GM21381 (cell line): ENCODE measurements around the gene CENPP.

ENCODE experiments used
- ATAC-seq: cut with Tn5 transposase; IDR thresholded peaks from one replicate; pipeline ENCODE4 v1.9.1; 2021; ENCODE audit warnings: mild to moderate bottlenecking, moderate library complexity; ENCODE audit not compliant: unreplicated experiment

The CENPP gene

DNA sequence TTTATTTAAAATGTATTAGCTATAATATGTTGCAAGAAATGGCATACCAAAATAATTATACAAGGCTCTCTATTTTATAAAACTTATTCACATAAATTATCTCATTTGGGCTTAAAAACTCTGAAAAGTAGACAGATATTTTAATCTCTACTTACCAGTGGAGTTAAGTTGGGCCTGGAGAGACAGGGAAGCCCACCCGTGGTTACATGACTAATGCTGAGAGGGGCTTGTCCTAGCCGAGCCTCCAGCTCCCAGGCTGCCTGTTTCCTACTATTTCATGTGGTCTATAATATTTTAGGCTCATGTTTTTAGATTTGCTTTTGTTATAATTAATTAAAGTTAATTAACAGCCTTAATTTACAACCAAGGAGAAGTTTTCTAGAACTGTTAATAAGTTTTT, 177.4 kb downstream of the CENPP start:
- no peak for ATAC-seq

DNA sequence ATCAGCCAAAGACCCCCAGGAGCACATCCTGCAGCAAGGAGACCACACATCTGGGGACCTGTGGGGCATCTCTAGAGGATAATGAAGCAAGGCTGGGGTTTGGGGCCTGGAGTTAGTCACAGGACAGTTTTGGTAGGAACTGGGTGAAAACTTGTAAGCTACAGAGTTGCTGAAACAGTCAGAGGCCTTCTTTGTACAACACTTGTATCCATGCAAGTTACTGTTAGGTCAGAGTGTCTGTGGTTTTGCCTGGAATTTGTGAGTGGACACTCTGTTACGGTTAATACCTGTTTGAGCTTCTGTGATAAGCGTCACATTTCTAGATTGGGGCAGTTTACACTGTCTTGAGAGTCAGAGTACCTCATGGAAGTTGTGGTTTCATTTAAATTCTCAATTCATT, 179.1 kb downstream of the CENPP start:
- ATAC-seq: no peak

DNA sequence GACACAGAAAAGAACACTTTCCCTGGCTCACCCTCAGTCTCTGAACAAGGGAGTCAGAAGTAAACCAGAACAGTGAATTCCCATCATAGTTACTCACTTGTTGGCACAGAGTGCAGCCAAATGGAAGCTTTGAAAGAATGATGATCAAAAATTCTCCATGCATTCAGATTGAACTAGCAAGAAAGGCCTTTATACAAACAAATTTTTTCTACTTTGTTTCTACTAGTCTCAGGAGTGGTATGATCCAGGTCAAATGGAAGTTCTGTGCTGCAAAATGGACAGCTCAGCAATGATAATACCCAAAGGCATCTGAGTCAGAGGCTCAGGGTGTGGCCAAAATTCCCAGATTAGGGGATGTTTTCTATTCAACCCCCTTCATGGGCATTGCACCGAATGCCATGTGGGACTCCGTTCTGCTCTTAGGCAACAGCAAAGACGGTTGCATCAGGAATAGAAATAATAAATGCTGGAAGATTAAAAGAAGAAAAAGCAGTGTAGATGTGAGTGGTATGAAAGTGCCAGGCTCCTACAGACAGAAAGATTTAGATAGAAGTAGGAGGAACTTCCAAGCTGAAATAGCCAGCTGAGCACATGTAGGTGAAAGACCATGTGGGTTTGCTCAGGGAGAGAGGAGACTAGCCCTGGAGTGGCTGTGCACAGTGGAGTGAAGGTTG, 180.6 kb downstream of the CENPP start:
- no peak for ATAC-seq

DNA sequence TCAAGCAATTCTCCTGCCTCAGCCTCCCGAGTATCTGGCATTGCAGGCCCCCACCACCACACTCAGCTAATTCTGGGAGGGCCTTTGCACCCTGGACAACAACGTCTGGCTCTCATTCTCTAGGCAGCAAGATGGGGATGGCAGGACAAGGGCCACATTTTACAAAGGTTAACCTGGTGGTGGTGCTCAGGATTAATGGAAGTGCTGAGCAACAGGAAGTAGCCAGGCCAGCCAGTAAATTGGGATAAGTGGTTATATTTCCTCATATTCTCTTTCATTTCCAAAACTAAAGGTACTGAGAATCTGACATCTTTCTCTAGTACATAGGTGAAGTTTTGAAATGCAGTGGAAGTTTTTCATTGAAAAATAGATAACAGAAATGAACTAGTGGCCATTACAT, 181.3 kb downstream of the CENPP start:
- ATAC-seq: no peak

DNA sequence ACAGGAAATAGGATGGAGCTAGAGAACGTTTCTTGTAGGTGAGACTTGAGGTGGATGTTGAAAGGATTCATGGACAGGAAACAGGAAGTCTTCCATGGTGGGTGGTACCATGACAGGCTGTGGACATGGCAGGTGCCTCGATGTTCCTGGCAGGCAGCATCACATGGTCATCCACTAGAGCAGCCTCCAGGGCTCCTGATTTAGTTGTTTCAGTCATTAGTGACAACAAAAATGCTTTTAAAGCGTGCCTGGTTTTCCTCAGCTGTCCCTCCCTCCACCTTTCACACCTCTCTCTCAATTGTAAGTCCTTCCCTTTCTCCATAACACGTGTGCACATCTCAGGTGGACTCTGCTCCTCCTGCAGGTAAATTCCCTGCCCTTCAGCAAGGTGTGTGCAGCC, 181.7 kb downstream of the CENPP start:
- no peak for ATAC-seq

DNA sequence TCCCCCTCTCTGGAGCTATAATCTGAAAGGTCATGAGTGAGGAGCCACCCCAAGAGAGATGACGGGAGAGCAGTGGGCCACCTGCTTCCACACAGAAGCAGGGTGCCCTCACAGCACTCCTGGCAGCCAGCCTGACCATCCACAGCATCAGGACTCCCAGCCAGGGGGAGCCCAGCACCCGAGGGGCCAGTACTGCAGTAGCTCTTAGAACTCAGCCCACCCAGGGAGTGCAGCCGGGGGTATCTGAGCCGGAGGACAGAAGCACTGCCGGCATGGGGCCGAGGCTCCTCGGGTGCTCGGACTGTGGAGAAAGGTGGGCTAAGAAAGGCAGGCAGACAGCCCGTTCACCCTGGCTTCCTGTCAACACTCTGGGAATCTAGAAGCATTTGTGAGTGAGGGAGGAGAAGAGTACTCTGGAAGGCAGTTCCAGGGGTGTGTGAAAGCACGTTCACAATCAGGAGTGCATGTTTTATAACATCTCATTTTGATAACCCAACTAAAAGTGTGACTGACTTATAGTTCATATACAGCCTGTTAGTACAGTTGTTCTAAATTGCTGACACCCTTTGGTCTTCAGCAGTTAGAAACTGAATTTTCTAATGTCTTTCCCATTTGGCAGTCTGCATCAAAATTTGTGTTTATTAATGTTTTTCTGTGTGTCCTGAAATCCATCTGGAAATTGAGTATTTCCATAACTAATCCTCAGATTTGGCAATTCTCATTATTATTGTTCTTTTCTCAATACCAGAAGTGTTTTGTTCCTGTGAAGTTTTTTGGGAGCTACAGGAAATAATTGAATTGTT, 182.5 kb downstream of the CENPP start:
- no peak for ATAC-seq

DNA sequence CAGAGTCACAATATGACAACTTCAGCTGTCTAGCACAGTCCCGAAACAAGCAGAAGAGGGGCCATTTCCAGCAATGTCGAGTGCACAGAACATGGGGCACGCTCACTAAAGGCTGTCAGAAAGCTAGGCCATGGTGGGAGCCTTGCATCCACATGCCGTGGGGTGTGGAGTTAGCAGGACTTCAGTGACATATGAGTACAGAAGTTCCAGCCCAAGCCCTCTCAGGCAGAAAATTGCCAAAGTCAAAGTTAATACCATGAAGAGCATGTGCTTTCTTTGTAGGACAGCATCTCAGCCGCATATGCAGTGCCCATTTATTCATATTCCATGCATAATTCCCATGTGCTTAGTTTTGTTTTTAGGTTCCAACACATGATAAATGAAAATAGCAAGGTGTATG, 183.3 kb downstream of the CENPP start:
- ATAC-seq: no peak

DNA sequence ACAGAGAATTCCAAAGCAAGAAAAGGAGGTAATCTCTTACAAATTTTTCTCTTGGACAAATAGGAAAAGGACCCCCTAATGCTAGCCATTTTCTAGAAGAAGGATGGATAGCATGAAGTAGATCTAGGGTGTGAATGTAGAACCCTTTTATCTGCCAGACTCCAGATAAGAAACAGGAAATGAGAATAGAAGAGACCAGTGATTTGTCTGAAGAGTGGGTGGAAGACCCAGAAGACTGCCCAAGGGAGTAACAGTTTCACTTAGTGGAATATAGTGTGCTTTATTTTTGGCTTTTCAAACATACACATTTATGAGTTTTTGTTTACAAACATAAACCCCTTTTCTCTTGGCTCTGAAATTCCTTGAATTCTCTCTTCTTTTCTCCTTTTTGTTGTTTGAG, 185.0 kb downstream of the CENPP start:
- ATAC-seq: no peak

DNA sequence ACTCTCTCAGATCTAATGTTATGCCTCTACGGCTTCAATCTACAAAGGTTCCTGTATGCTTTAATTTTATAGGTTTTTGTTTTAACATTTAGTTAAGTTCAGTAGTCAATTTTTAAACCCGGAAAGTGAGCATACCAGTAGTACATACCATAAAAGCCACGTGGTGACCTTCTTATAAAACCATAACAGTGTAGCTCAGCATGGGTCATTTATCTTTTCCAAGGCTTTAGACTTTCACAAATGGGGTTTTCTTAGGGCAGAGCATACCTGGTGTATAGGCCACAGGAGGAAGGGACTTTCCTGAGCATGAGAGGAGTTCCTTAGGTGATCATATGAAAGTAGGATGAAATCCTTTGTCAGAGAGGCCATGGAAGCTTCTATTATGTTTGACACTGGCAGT, 186.9 kb downstream of the CENPP start:
- ATAC-seq: no peak

DNA sequence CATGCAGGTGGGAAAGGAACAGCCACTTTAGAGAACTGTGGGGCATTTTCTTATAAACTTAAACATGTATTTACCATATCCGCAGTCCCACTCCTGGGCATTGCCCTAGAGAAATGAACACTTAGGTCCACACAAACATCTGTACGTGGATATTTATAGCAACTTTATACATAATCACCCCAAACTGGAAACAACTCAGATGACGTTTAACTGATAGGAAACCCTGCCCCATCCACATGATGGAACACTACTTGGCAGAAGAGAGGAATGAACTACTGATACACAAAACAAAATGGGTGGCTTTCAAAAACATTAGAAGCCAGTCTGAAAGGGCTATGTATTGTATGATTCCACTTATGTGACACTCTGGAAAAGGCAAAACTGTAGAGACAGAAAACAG, 187.6 kb downstream of the CENPP start:
- no peak for ATAC-seq

DNA sequence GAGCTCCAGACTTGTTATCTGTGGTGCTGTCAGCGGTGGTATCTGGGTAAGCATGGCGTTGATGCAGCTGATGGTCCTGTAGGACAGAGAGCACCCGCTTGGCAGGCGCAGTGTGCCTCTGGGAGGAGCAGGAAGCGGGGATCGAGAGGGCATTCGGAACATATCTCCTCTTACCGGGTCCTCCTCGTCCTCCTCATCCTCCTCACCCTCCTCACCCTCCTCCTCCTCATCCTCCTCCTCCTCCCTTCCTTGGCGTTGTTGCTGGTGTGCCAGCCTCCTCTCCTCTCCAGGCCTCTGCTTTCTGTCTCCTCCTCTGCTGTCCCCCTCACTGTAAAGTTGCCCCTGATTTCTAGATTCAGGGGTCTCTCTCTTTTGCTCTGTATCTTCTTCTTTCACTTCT, 188.9 kb downstream of the CENPP start:
- no peak for ATAC-seq

DNA sequence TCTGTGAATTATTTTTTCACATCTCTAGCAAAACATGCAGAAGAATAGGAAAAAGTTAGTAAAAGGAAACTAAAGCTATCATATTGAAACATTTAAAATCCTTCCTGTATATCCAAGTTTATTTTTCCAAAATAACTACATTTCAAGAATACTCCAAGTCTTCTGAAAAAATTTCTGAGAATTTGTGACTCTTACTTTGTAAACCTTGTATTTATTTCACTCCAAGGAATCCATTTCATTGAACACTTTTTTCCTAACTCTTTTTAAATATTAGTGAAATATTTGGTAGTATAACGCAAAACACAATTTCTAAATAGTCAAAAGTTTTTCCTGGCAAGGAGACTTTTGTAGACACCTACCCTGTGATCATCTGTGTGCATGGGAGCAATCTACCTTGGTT, 190.8 kb downstream of the CENPP start:
- ATAC-seq: no peak

DNA sequence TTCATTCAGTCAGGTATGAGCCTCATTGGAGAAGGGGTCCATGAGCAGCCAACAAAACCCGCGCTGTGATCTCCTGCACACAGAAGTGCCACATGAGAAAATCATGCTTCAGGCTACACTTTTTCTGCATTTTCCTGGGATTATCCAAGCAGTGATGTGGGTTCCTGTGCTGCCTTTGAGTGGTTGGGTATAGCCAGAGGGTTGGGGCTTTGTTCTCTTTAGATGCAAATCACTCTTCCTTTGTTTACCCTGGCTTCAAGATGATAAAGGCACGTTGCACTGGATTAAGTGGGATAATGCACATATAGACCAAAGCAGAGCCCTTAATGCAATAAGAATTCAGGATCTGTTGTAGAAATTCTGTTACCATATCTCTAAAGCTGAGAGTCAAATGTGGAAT, 191.3 kb downstream of the CENPP start:
- ATAC-seq: no peak

DNA sequence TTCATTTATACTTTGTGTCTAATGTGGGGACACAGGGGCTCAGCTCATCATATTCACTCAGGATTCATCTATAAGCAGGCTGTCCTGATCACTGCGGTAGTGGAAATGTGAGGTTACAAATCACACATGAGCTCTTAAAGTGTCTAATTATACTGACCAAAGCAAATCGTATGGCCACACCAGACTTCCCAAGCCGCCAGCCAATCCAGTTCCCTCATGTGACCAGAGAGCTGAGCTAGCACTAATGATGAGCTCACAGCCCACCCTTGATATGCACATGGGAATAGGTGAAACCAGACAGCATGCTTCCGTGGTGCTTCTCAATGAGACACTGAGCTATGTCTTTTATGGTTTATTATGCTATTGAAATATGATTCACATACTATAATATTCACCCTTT, 192.4 kb downstream of the CENPP start:
- ATAC-seq: no peak

DNA sequence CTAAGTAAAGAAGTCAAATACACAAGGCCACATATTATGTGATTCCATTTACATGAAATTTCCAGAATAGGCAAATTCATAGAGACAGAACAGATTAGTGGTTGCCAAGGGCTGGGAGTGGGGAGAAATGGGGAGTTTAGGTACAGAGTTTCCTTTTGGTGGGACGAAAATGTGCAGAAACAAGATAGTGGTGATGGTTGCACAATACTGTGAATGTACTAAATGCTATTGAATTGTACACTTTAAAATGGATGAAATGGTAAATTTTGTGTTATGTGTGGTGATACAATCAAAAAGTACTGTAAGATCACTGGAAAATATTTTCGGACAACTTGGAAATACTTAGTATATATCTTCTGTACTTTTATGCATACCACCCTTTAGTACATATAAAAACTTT, 195.1 kb downstream of the CENPP start:
- no peak for ATAC-seq

DNA sequence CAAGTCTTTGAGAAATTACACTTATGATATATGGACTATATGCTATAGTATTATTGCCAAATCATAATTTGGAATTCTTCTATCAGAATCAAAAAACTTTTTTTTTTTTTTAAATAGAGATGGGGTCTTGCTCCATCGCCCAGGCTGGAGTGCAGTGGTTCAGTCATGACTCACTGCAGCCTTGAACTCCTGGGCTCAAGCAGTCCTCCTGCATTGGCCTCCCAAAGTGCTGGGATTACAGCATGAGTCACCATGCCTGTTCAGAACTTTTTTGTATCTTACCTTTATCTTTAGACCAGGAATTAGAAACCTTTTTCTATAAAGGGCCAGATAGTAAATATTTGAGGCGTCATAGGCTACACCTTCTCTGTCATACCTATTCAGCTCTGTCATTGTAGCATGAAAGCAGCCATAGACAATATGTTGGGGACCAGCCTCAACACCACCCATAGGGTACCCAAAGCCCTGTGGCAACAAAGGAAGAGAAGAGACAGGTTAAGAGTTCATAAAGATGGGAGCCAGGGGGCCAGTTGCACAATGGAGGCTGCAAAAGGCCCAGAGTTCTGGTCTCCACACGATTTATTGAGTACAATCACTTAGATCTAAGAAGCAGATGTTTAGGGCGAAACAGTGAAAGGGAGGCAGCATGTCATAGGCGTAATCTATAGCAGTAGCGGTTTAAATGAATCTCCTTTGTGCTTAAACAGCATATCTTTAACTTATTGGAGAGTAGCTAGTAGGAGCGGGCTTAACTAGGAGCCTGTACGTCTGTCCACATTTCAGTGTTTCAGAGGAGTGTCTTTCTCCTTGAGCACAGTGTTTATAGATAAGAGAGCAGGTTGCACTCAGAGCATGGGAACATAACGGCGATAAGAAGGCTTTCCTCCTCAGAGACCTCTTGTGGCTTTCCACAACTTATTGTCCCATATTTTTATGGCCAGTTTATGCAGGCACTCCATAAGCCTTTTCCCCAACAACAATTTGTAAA, 197.5 kb downstream of the CENPP start:
- no peak for ATAC-seq

DNA sequence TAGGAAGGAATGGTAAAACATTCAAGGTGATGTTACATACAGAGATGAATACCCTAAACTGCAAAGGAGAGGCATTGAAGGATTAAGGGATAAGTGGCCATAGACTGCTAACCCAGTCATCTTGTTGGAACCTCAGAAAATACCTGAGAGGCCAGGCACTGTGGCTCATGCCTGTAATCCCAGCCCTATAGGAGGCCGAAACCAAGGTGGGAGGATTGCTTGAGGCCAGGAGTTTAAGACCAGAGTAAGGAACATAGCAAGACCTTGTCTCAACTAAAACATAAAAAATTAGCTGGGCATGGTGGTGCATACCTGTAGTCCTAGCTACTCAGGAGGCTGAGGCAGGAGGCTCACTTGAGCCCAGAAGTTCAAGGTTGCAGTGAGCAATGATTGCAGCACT, 199.1 kb downstream of the CENPP start:
- no peak for ATAC-seq

DNA sequence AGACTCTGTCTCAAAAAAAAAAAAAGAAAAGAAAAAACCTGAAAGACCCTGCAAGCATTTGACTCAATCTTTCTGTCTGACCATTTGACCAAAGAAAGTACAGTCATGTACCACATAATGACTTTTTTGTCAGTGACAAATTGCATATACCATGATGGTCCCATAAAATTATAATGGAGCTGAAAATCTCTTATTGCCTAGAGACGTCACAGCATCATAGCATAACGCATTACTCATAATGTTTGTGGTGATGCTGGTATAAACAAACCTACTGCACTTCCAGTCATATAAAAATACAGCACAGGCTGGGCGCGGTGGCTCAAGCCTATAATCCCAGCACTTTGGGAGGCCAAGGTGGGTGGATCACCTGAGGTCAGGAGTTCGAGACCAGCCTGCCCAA, 199.6 kb downstream of the CENPP start:
- no peak for ATAC-seq

DNA sequence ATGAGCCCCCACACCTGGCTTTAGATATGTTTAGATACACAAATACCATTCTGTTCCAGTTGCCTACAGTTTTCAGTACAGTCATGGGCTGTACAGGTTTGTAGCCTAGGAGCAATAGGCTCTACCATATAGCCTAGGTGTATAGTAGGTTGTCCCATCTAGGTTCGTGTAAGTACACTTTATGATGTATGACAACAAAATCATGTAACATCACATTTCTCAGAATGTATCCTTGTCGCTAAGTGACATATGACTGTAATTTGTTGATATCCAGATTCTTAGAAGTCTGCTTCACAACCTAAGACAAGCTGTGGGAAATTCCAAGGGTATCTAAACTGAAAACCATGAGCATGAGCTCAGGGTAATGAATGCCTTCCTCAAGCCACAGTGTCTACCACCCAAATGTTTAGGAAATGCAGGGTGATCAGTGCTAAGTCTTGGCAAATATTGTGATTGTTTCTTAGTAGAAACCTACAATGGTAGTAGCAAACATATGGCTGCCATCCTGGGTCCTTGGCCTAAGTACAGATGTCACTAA, 201.6 kb downstream of the CENPP start:
- no peak for ATAC-seq

DNA sequence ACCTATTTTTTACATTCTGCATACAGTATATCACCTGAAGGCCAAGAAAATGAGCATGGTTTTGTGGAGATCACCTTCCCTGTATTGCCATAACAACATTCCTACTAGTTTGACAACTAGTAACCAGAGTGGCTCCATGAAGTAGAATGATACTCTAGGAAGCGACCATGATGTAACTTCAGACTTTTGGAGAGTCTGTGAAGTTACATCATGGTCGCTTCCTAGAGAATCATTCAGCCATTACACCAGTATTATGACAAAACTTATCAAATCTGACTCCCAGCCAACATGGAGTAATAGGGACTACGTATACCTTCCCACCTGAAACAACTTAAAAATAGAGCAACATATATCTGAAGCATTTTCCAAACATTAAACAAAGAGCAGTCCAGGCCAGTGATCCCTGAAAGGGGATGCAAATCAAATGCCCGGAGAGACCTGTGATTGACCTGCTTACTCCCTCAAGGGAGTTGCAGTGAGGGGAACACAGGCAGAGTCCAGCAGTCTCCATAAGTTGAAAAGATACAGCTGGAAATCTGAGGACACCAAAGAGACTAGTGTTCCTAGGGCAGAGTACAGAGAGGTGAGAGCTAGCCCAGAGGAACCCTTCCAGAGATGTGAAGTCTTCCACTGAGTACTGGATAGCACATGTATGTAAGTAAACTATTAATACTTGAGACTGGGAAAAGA, 202.2 kb downstream of the CENPP start:
- no peak for ATAC-seq

DNA sequence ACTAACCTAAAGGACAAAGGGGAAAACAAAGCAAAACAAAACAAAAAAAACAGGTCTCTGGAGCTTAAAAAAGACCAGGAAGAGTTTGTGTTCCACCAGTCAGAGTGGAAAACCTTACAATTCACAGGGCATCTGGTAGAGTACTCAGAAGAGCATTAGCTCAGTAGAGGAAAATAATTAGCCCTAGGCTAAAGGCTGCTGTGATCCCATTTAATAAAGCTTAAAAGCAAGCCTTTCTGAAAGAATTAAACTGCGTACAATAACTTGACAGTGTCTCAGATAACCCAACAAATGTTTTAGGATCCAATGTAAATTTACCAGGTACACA, 202.7 kb downstream of the CENPP start:
- no peak for ATAC-seq
